CD14-positive monocyte (primary cell): Measurements from ENCODE around the gene IFITM2. TPM values are rescaled to one million over a fixed set of nuclear protein-coding genes. Genes with fewer than 3 reads are reported as not detected.

Source experiments
- DNase-seq, 3 donors: peaks; one replicate each; pipeline ENCODE4 v3.0.0-alpha.2; 2011 to 2022
- H2AFZ ChIP-seq: 2 replicates; pipeline ENCODE4 v1.6.0; 2012; ENCODE audit warnings: mild to moderate bottlenecking, low read depth, low read length, inconsistent platforms; ENCODE audit not compliant: insufficient read depth, poor library complexity, severe bottlenecking
- H3K27ac ChIP-seq, 2 donors: 1 replicate in 1 of 2; 2 replicates in 1 of 2; pipeline ENCODE4 v1.5.1; 2012 to 2013; ENCODE audit warnings: low read length in 2 of 2, control low read depth in 1 of 2, inconsistent platforms in 1 of 2, low read depth in 1 of 2, mild to moderate bottlenecking in 1 of 2
- H3K27me3 ChIP-seq, 2 donors: one replicate each; pipeline versions ENCODE4 v1.6.0 to v1.6.1; 2011 to 2013; ENCODE audit warnings: low read length in 2 of 2; ENCODE audit not compliant: control insufficient read depth in 2 of 2, insufficient read depth in 2 of 2
- H3K36me3 ChIP-seq, 2 donors: replicated peaks in 1 of 2; 1 replicate in 1 of 2; 2 replicates in 1 of 2; pipeline versions ENCODE4 v1.5.1 to v1.6.1; 2012 to 2013; ENCODE audit warnings: low read length in 2 of 2, control low read depth in 1 of 2, inconsistent platforms in 1 of 2, mild to moderate bottlenecking in 1 of 2; ENCODE audit not compliant: insufficient read depth in 2 of 2, control insufficient read depth in 1 of 2
- H3K4me1 ChIP-seq, 2 donors: 1 replicate in 1 of 2; 2 replicates in 1 of 2; pipeline versions ENCODE4 v1.5.1 to v1.6.1; 2012 to 2013; ENCODE audit warnings: low read length in 2 of 2, control low read depth in 1 of 2, inconsistent platforms in 1 of 2, mild to moderate bottlenecking in 1 of 2, moderate library complexity in 1 of 2; ENCODE audit not compliant: insufficient read depth in 2 of 2, control insufficient read depth in 1 of 2
- H3K4me2 ChIP-seq: replicated peaks from 2 replicates; pipeline ENCODE3; 2012; ENCODE audit warnings: low read length, moderate library complexity, mild to moderate bottlenecking; ENCODE audit not compliant: poor library complexity, severe bottlenecking; ENCODE audit errors: extremely low read depth
- H3K4me3 ChIP-seq, 3 experiments: fragments of 200-600 bp in 1 of 3; sonication (generic) in 1 of 3; replicated peaks in 1 of 3; 1 replicate in 2 of 3; 2 replicates in 1 of 3; pipeline ENCODE4 v1.5.1; 2011 to 2013; ENCODE audit warnings: low read length in 3 of 3, mild to moderate bottlenecking in 3 of 3, control low read depth in 2 of 3, low read depth in 2 of 3, inconsistent platforms in 1 of 3, moderate library complexity in 1 of 3
- H3K79me2 ChIP-seq: 2 replicates; pipeline ENCODE4 v1.6.0; 2012; ENCODE audit warnings: mild to moderate bottlenecking, control low read depth, inconsistent platforms, low read length, moderate library complexity; ENCODE audit not compliant: insufficient read depth
- H3K9ac ChIP-seq: 2 replicates; pipeline ENCODE4 v1.6.0; 2017; ENCODE audit warnings: low read length, mild to moderate bottlenecking; ENCODE audit not compliant: insufficient read depth, poor library complexity, severe bottlenecking
- H3K9me3 ChIP-seq, 2 donors: replicated peaks in 1 of 2; 1 replicate in 1 of 2; 2 replicates in 1 of 2; pipeline versions ENCODE4 v1.5.1 to v1.6.1; 2012 to 2013; ENCODE audit warnings: low read length in 2 of 2, control low read depth in 1 of 2; ENCODE audit not compliant: control insufficient read depth in 1 of 2, insufficient read depth in 1 of 2
- H4K20me1 ChIP-seq: 2 replicates; pipeline ENCODE4 v1.6.0; 2012; ENCODE audit warnings: mild to moderate bottlenecking, low read length, control low read depth, moderate library complexity; ENCODE audit not compliant: insufficient read depth
- H3K27ac Mint-ChIP-seq, 7 donors: one replicate each; pipeline ENCODE4 v1.8.0; 2020; ENCODE audit warnings: mild to moderate bottlenecking in 7 of 7, mixed read lengths in 7 of 7, moderate library complexity in 6 of 7, inconsistent platforms in 2 of 7
- H3K27me3 Mint-ChIP-seq, 3 donors: one replicate each; pipeline ENCODE4 v1.8.0; 2021 to 2022; ENCODE audit warnings: low read depth in 3 of 3, mild to moderate bottlenecking in 3 of 3, mixed read lengths in 3 of 3, moderate library complexity in 3 of 3, inconsistent platforms in 1 of 3
- H3K36me3 Mint-ChIP-seq, 2 donors: one replicate each; pipeline ENCODE4 v1.8.0; 2020; ENCODE audit warnings: mixed read lengths in 2 of 2, inconsistent platforms in 1 of 2, mild to moderate bottlenecking in 1 of 2
- H3K4me1 Mint-ChIP-seq: one replicate; pipeline ENCODE4 v1.8.0; 2020; ENCODE audit warnings: mild to moderate bottlenecking, mixed read lengths
- H3K4me3 Mint-ChIP-seq, 2 donors: one replicate each; pipeline ENCODE4 v1.8.0; 2020; ENCODE audit warnings: mild to moderate bottlenecking in 2 of 2, mixed read lengths in 2 of 2, moderate library complexity in 1 of 2
- H3K9me3 Mint-ChIP-seq, 7 donors: one replicate each; pipeline ENCODE4 v1.8.0; 2020 to 2022; ENCODE audit warnings: mixed read lengths in 7 of 7, mild to moderate bottlenecking in 6 of 7, moderate library complexity in 6 of 7, inconsistent platforms in 2 of 7
- WGBS: methylation state at CpG from one replicate; pipeline ENCODE4 v1.1.5; 2013; ENCODE audit warnings: missing lambda C conversion rate; ENCODE audit not compliant: insufficient coverage; 5-methylcytosine and 5-hydroxymethylcytosine counted together
- intact Hi-C, 2 donors: fragments of 100-400 bp; cut with micrococcal nuclease; formaldehyde crosslinking; loops; one replicate each; pipeline versions ENCODE4 v1.15.0 to v1.15.1; 2023
- polyA plus RNA-seq, 3 donors: library from polyadenylated mRNA; depleted of rRNA in 1 of 3; unstranded in 2 of 3; stranded (reverse) in 1 of 3; fragments of 300-500 nt in 2 of 3; fragments of >200 nt in 1 of 3; fragmentation: Illumina TruSeq in 2 of 3; gene quantifications; 1 replicate in 2 of 3; 2 replicates in 1 of 3; pipeline ENCODE4 v1.2.3, GENCODE V29; 2012 to 2021
- TF ChIP-seq, protein P1 (sequence below): fragments of 200-600 bp; IDR thresholded peaks from one replicate; pipeline ENCODE4 v1.8.0; 2022; ENCODE audit warnings: antibody characterized with exemption, mild to moderate bottlenecking

Gene IFITM2
- polyA plus RNA-seq, 3 donors = 625 to 1,147 (median 705) TPM

DNA sequence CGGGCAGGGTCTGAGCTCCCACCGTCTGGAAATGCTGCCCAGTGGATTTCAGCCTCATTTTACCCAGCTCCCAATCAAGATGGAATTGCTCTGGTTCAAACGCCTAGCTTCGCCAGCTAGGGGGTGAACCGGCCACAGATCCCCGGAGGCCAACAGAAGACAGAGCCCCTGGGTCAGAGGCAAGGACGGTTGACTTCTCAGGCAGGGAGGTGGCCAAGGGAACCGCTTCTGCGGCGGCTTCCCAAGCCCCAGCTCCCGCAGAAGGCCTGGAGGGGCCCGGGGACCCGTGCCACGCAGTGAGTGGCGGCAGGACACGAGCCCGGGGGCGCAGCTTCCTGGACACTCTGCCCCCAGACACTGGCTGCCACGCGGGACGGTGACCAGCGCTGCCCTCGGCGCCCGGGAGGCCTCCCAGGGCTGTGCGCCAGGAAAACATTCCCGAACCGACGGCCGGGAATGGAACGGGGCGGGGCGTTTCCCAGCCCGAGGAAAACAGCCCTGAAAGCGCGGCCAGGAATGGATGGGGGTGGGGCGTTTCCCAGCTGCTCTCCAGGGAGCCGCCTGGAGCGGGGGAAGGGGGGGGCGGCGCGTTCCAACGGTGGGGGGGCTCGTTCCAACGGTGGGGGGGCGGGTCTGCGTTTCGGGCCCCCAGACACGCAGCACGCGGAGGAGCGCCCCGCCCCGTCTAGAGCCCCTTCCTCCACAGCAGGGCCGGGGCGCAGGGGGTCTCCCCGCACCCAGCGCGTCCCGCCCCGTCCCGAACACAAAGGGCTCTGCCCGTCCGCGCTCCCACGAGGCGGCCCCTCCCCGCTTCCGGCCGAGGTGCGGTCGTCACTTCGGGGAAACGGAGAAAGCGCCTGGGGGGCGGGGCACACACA, 48.2 kb downstream of the IFITM2 start:
- peak overlapping the region; percentile 49 for H3K9ac ChIP-seq
- peaks cover 11 to 19% of the 10 kb centered on the region in 2 donors for H3K4me1 ChIP-seq
- peak overlapping the region in 1 of 2 donors; percentile 26 for H3K27ac ChIP-seq
- TF ChIP-seq, protein P1, sequence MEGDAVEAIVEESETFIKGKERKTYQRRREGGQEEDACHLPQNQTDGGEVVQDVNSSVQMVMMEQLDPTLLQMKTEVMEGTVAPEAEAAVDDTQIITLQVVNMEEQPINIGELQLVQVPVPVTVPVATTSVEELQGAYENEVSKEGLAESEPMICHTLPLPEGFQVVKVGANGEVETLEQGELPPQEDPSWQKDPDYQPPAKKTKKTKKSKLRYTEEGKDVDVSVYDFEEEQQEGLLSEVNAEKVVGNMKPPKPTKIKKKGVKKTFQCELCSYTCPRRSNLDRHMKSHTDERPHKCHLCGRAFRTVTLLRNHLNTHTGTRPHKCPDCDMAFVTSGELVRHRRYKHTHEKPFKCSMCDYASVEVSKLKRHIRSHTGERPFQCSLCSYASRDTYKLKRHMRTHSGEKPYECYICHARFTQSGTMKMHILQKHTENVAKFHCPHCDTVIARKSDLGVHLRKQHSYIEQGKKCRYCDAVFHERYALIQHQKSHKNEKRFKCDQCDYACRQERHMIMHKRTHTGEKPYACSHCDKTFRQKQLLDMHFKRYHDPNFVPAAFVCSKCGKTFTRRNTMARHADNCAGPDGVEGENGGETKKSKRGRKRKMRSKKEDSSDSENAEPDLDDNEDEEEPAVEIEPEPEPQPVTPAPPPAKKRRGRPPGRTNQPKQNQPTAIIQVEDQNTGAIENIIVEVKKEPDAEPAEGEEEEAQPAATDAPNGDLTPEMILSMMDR = no peak
- H4K20me1 ChIP-seq = no peaks in the 10 kb centered on the region
- peaks cover 24 to 48% (median 25%) of the 10 kb centered on the region in 3 donors for H3K27me3 Mint-ChIP-seq
- H3K4me3 ChIP-seq = peak overlapping the region; percentile 18 to 66 (median 53)
- H2AFZ ChIP-seq = peak overlapping the region; percentile 67
- no peaks in the 10 kb centered on the region for H3K36me3 ChIP-seq
- H3K9me3 Mint-ChIP-seq = peaks cover 5 to 19% (median 9%) of the 10 kb centered on the region in 7 donors
- peak overlapping the region; percentile 73 for H3K4me2 ChIP-seq
- H3K9me3 ChIP-seq = peaks cover 3% of the 10 kb centered on the region in 2 donors
- peak overlapping the region in 3 of 7 donors; percentile 34 to 74 (median 74) for H3K27ac Mint-ChIP-seq
- no peaks in the 10 kb centered on the region for H3K36me3 Mint-ChIP-seq
- H3K4me3 Mint-ChIP-seq = peak overlapping the region; percentile 65 to 78
- intact Hi-C loops = loop anchor here (5.0 to 10.0 kb wide), 2 partner anchors 51 to 104 kb away; partner anchors contain the start of gene IFITM2 (in 1 of the 2)
- peaks cover 17% of the 10 kb centered on the region for H3K4me1 Mint-ChIP-seq
- WGBS = 5% methylated on average over 46 of the region's 76 CpGs
- no peaks in the 10 kb centered on the region for H3K79me2 ChIP-seq
- H3K27me3 ChIP-seq = peaks cover 0 to 25% of the 10 kb centered on the region in 2 donors
- peak; percentile 16 to 45 (median 37) for DNase-seq

DNA sequence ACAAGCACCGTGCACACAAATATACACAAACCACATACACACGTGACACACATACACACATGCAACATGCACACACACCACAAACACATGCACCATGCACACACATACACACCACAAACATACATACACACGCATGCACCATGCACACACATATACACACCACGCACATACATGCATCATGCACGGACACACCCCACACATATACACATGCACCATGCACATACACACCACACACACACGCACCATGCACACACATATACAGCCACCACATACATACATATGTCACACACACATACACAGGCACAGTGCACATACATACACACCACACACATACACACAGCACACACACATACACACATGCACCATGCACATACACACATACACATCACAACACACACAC, 49.0 kb downstream of the IFITM2 start:
- H3K4me1 Mint-ChIP-seq = peaks cover 13% of the 10 kb centered on the region
- H3K79me2 ChIP-seq = no peaks in the 10 kb centered on the region
- H3K4me1 ChIP-seq = peaks cover 7 to 13% of the 10 kb centered on the region in 2 donors
- H3K9me3 Mint-ChIP-seq = peaks cover 13 to 27% (median 17%) of the 10 kb centered on the region in 7 donors
- no peak overlapping the region for H3K4me3 Mint-ChIP-seq
- H3K36me3 Mint-ChIP-seq = no peaks in the 10 kb centered on the region
- H3K27ac Mint-ChIP-seq = no peak overlapping the region
- peaks cover 21 to 41% (median 24%) of the 10 kb centered on the region in 3 donors for H3K27me3 Mint-ChIP-seq
- intact Hi-C loops = loop anchor here (5.0 to 10.0 kb wide), 2 partner anchors 52 to 104 kb away; partner anchors contain the start of gene IFITM2 (in 1 of the 2)
- H3K4me2 ChIP-seq = no peak overlapping the region
- peaks cover 0 to 20% of the 10 kb centered on the region in 2 donors for H3K27me3 ChIP-seq
- no peak overlapping the region for H2AFZ ChIP-seq
- no peak overlapping the region for H3K4me3 ChIP-seq
- DNase-seq = no peak
- no peaks in the 10 kb centered on the region for H3K36me3 ChIP-seq
- H4K20me1 ChIP-seq = no peaks in the 10 kb centered on the region
- peaks cover 7 to 11% of the 10 kb centered on the region in 2 donors for H3K9me3 ChIP-seq
- H3K27ac ChIP-seq = no peak overlapping the region
- 88% methylated on average over 6 of the region's 6 CpGs for WGBS
- TF ChIP-seq, protein P1 = no peak
- no peak overlapping the region for H3K9ac ChIP-seq
